Measurements from ENCODE around the gene PGP. TPM values are rescaled to one million over a fixed set of nuclear protein-coding genes. Genes with fewer than 3 reads are reported as not detected.

The PGP gene
- total RNA-seq, 1 experiment from 2014 or later: 48.7 TPM

DNA sequence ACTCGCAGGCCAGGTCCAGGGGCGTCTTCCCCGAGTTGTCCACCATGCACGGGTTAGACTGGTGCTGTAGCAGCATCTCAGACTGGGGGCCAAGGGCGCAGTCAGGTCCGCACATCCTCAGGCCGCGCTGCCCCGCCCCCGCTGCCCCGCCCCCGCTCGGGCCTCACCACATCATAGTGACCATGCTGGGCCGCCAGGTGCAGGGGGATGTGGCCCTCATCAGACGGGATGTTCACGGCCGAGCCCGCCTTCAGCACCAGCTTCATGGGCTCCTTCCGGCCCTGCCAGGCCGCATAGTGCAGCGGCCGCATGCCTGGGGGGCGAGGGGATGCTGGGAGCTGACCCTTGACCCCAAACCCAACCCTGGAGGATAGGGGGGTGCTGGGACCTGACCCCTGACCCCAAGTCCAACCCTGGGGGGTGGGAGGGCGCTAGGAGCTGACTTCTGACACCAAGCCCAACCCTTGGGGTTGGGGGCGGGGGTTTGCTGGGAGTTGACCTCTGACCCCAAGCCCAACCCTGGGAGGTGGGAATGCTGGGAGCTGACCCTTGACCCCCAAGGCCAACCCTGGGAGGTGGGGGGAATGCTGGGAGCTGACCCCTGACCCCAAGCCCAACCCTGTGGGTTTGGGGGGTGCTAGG lies 25.3 kb downstream of the PGP start:
- H3K36me3 ChIP-seq (ENCODE audit: control insufficient read depth, insufficient read depth, low read length): no peaks in the 10 kb centered on the region
- no peaks in the 10 kb centered on the region for H3K27me3 ChIP-seq (ENCODE audit: control insufficient read depth, insufficient read depth, low read length)
- H3K27ac ChIP-seq (ENCODE audit: low read length): no peak overlapping the region
- no peak for ATAC-seq
- DNase-seq (ENCODE audit: low read depth, low spot score): no peak
- intact Hi-C loops (cut with micrococcal nuclease; ENCODE audit: unreplicated experiment): no loop called here
- CTCF ChIA-PET: no interaction called here
- H3K4me3 ChIP-seq (ENCODE audit: low read depth in 2 of 2, low read length in 2 of 2): no peak overlapping the region
- in situ Hi-C loops (cut with HindIII; ENCODE audit: low pct_unique_long_range_greater_than_20kb, low sequenced_read_pairs): no loop called here
- POLR2A ChIA-PET: no interaction called here
- no TSS peak for BruUV-seq (replicated peaks)
- no peaks in the 10 kb centered on the region for H3K9me3 ChIP-seq (ENCODE audit: control insufficient read depth, insufficient read depth, low read depth, low read length)
- TF ChIP-seq SIN3A (IDR thresholded peaks at IDR 0.05; ENCODE audit: borderline replicate concordance, insufficient read depth, low read depth, low read length) (no peak), POLR2AphosphoS5 (IDR thresholded peaks at IDR 0.05; ENCODE audit: low read depth, low read length) (no peak), TCF7L2 (IDR thresholded peaks at IDR 0.05; ENCODE audit: low read depth, low read length) (no peak)
- TF ChIP-seq, protein P1, sequence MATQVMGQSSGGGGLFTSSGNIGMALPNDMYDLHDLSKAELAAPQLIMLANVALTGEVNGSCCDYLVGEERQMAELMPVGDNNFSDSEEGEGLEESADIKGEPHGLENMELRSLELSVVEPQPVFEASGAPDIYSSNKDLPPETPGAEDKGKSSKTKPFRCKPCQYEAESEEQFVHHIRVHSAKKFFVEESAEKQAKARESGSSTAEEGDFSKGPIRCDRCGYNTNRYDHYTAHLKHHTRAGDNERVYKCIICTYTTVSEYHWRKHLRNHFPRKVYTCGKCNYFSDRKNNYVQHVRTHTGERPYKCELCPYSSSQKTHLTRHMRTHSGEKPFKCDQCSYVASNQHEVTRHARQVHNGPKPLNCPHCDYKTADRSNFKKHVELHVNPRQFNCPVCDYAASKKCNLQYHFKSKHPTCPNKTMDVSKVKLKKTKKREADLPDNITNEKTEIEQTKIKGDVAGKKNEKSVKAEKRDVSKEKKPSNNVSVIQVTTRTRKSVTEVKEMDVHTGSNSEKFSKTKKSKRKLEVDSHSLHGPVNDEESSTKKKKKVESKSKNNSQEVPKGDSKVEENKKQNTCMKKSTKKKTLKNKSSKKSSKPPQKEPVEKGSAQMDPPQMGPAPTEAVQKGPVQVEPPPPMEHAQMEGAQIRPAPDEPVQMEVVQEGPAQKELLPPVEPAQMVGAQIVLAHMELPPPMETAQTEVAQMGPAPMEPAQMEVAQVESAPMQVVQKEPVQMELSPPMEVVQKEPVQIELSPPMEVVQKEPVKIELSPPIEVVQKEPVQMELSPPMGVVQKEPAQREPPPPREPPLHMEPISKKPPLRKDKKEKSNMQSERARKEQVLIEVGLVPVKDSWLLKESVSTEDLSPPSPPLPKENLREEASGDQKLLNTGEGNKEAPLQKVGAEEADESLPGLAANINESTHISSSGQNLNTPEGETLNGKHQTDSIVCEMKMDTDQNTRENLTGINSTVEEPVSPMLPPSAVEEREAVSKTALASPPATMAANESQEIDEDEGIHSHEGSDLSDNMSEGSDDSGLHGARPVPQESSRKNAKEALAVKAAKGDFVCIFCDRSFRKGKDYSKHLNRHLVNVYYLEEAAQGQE (IDR thresholded peaks at IDR 0.05; ENCODE audit: insufficient read depth in 1 of 2, low read depth in 2 of 2, low read length in 1 of 2): no peak
- TF ChIP-seq, protein P2, sequence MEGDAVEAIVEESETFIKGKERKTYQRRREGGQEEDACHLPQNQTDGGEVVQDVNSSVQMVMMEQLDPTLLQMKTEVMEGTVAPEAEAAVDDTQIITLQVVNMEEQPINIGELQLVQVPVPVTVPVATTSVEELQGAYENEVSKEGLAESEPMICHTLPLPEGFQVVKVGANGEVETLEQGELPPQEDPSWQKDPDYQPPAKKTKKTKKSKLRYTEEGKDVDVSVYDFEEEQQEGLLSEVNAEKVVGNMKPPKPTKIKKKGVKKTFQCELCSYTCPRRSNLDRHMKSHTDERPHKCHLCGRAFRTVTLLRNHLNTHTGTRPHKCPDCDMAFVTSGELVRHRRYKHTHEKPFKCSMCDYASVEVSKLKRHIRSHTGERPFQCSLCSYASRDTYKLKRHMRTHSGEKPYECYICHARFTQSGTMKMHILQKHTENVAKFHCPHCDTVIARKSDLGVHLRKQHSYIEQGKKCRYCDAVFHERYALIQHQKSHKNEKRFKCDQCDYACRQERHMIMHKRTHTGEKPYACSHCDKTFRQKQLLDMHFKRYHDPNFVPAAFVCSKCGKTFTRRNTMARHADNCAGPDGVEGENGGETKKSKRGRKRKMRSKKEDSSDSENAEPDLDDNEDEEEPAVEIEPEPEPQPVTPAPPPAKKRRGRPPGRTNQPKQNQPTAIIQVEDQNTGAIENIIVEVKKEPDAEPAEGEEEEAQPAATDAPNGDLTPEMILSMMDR (IDR thresholded peaks at IDR 0.05): no peak
- 0 out of 2 replicates have a peak, but pooled peaks cover 5% of the 10 kb centered on the region for H3K4me1 ChIP-seq (ENCODE audit: control insufficient read depth, insufficient read depth, low read length)

DNA sequence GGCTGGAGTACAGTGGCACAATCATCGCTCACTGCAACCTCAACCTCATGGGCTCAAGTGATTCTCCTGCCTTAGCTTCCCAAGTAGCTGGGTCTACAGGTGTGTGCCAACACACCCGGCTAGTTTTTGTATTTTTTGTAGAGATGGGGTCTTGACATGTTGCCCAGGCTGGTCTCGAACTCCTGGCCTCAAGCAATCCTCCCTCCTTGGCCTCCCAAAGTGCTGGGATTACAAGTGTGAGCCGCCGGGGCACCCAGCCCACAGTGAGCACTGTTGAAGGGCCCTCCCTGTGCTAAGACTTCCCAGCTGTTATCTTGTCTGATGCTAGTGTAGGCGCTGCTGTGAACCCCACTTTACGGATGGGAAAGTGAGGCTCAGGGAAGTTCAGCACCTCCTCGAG lies 26.2 kb downstream of the PGP start:
- no peak for DNase-seq (ENCODE audit: low read depth, low spot score)
- ChIA-PET POLR2A (interaction anchor here (0.6 kb wide), 1 partner anchor 65 kb away, joined by 4 read pairs; no protein-coding TSS in a partner anchor), CTCF (no interaction called here)
- Histone ChIP-seq H3K27me3 (ENCODE audit: control insufficient read depth, insufficient read depth, low read length) (no peaks in the 10 kb centered on the region), H3K27ac (ENCODE audit: low read length) (no peak overlapping the region), H3K4me3 (ENCODE audit: low read depth in 2 of 2, low read length in 2 of 2) (no peak overlapping the region), H3K4me1 (ENCODE audit: control insufficient read depth, insufficient read depth, low read length) (0 out of 2 replicates have a peak, but pooled peaks cover 5% of the 10 kb centered on the region), H3K9me3 (ENCODE audit: control insufficient read depth, insufficient read depth, low read depth, low read length) (no peaks in the 10 kb centered on the region), H3K36me3 (ENCODE audit: control insufficient read depth, insufficient read depth, low read length) (no peaks in the 10 kb centered on the region)
- intact Hi-C loops (cut with micrococcal nuclease; ENCODE audit: unreplicated experiment): no loop called here
- TF ChIP-seq, protein P2 (IDR thresholded peaks at IDR 0.05): no peak
- no peak for TF ChIP-seq SIN3A (IDR thresholded peaks at IDR 0.05; ENCODE audit: borderline replicate concordance, insufficient read depth, low read depth, low read length)
- TF ChIP-seq, protein P1 (IDR thresholded peaks at IDR 0.05; ENCODE audit: insufficient read depth in 1 of 2, low read depth in 2 of 2, low read length in 1 of 2): no peak
- TF ChIP-seq POLR2AphosphoS5 (IDR thresholded peaks at IDR 0.05; ENCODE audit: low read depth, low read length): no peak
- no peak for TF ChIP-seq TCF7L2 (IDR thresholded peaks at IDR 0.05; ENCODE audit: low read depth, low read length)
- BruUV-seq (replicated peaks): no TSS peak
- ATAC-seq: no peak
- in situ Hi-C loops (cut with HindIII; ENCODE audit: low pct_unique_long_range_greater_than_20kb, low sequenced_read_pairs): no loop called here
